GM12878 (cell line): Measurements from ENCODE around the gene NDUFV2. TPM values are rescaled to one million over a fixed set of nuclear protein-coding genes. Genes with fewer than 3 reads are reported as not detected.

Experiments
- ATAC-seq: fragments of 200-7000 bp; cut with Tn5 transposase; 3 replicates; pipeline ENCODE4 v1.9.1; 2020; ENCODE audit warnings: mild to moderate bottlenecking, moderate library complexity
- BruUV-seq: library from RNA; stranded (reverse); fragments of 400-500 nt; replicated peaks from 2 replicates; lab custom pipeline; 2021; lab: Mats Ljungman, UMichigan
- CTCF ChIA-PET: fragments of 300-600 bp; sonication (Branson Sonifier 250); formaldehyde crosslinking; extraction: SDS; loops from one replicate; lab custom pipeline; 2021; ENCODE audit warnings: inconsistent platforms; lab: Yijun Ruan, JAX
- POLR2A ChIA-PET: fragments of 350-600 bp; formaldehyde crosslinking; extraction: SDS; loops from one replicate; lab custom pipeline; 2021; ENCODE audit warnings: inconsistent platforms; lab: Charles Lee
- RAD21 ChIA-PET: fragments of 300-600 bp; sonication (Branson Sonifier 250); formaldehyde crosslinking; loops from one replicate; lab custom pipeline; 2023; ENCODE audit warnings: antibody characterized with exemption; ENCODE audit not compliant: unreplicated experiment; lab: Charles Lee
- SMC1A ChIA-PET: fragments of 300-600 bp; sonication (Branson Sonifier 250); formaldehyde crosslinking; loops from one replicate; lab custom pipeline; 2023; ENCODE audit not compliant: unreplicated experiment, uncharacterized antibody; lab: Charles Lee
- DNase-seq: peaks from one replicate; pipeline ENCODE4 v3.0.0-alpha.2; 2011; ENCODE audit warnings: low read depth, low spot score
- FAIRE-seq: peaks from 3 replicates; lab custom pipeline; 2011; peaks lifted over from hg19 to GRCh38; lab: Jason Lieb, UNC
- H2AFZ ChIP-seq: 2 replicates; pipeline ENCODE4 v1.6.0; 2011; ENCODE audit warnings: low read depth, low read length, control low read depth; ENCODE audit not compliant: control insufficient read depth
- H3K27ac ChIP-seq: 2 replicates; pipeline ENCODE4 v1.5.1; 2011; ENCODE audit warnings: control low read depth; ENCODE audit not compliant: control insufficient read depth, insufficient read depth
- H3K27me3 ChIP-seq, 2 experiments: replicated peaks in 1 of 2; 2 replicates each; pipeline versions ENCODE4 v1.6.0 to v1.6.1; 2011; ENCODE audit warnings: low read length in 1 of 2; ENCODE audit not compliant: control insufficient read depth in 2 of 2, insufficient read depth in 2 of 2
- H3K36me3 ChIP-seq, 2 experiments: 2 replicates each; pipeline ENCODE4 v1.5.1; 2011; ENCODE audit warnings: low read length in 1 of 2; ENCODE audit not compliant: control insufficient read depth in 2 of 2, insufficient read depth in 2 of 2
- H3K4me1 ChIP-seq: 2 replicates; pipeline ENCODE4 v1.6.1; 2011; ENCODE audit warnings: mild to moderate bottlenecking, low read length, moderate library complexity, mixed read lengths; ENCODE audit not compliant: control insufficient read depth, insufficient read depth
- H3K4me2 ChIP-seq: 2 replicates; pipeline ENCODE4 v1.6.0; 2011; ENCODE audit warnings: control low read depth; ENCODE audit not compliant: control insufficient read depth, insufficient read depth
- H3K4me3 ChIP-seq: fragments of 200-600 bp; sonication (generic); 2 replicates; pipeline ENCODE4 v1.5.1; 2016
- H3K79me2 ChIP-seq: 2 replicates; pipeline ENCODE4 v1.6.0; 2011; ENCODE audit warnings: low read length; ENCODE audit not compliant: control insufficient read depth, insufficient read depth
- H3K9ac ChIP-seq: 2 replicates; pipeline ENCODE4 v1.8.0; 2011; ENCODE audit warnings: low read length, control low read depth, mixed read lengths; ENCODE audit not compliant: control insufficient read depth, insufficient read depth
- H3K9me3 ChIP-seq: replicated peaks from 3 replicates; pipeline ENCODE4 v1.5.1; 2011; ENCODE audit warnings: mild to moderate bottlenecking, low read length; ENCODE audit not compliant: control insufficient read depth, insufficient read depth
- H4K20me1 ChIP-seq: 2 replicates; pipeline ENCODE4 v1.6.0; 2011; ENCODE audit not compliant: control insufficient read depth, insufficient read depth
- EP300 ChIP-seq, 2 experiments: fragments of 150-350 bp in 1 of 2; IDR thresholded peaks; 2 replicates each; pipeline ENCODE4 v1.6.1; 2011 to 2012; ENCODE audit warnings: low read depth in 2 of 2, low read length in 2 of 2, borderline replicate concordance in 1 of 2, improper control_type of control experiment in 1 of 2, inconsistent platforms in 1 of 2; ENCODE audit not compliant: control insufficient read depth in 1 of 2
- MEF2A ChIP-seq: IDR thresholded peaks from 2 replicates; pipeline ENCODE4 v1.6.1; 2011; ENCODE audit warnings: low read depth, mild to moderate bottlenecking, low read length, moderate library complexity; ENCODE audit not compliant: insufficient read depth
- MYB ChIP-seq: fragments of 150-350 bp; IDR thresholded peaks from 2 replicates; pipeline ENCODE4 v1.6.1; 2014; ENCODE audit warnings: mild to moderate bottlenecking, low read depth, low read length, borderline replicate concordance
- POU2F2 ChIP-seq: IDR thresholded peaks from 3 replicates; pipeline ENCODE4 v1.6.1; 2011; ENCODE audit warnings: low read depth, mild to moderate bottlenecking, low read length, borderline replicate concordance
- RBBP5 ChIP-seq: fragments of 200-600 bp; sonication (generic); conservative IDR thresholded peaks from 2 replicates; pipeline ENCODE4 v1.6.1; 2016
- SKIL ChIP-seq: fragments of 450-650 bp; IDR thresholded peaks from 2 replicates; pipeline ENCODE4 v1.6.1; 2017; ENCODE audit warnings: mild to moderate bottlenecking, low read depth, inconsistent platforms; ENCODE audit not compliant: poor library complexity, severe bottlenecking
- ZZZ3 ChIP-seq: IDR thresholded peaks from 2 replicates; pipeline ENCODE4 v1.6.1; 2011; ENCODE audit warnings: low read depth; ENCODE audit not compliant: control insufficient read depth, insufficient read length
- WGBS: methylation state at CpG from one replicate; pipeline ENCODE4 v1.1.6; 2016; ENCODE audit warnings: low lambda C conversion rate; ENCODE audit not compliant: insufficient replicate concordance, insufficient coverage; ENCODE audit errors: missing lambda C conversion rate; 5-methylcytosine and 5-hydroxymethylcytosine counted together
- in situ Hi-C: fragments of 300-500 bp; cut with MboI; formaldehyde crosslinking; loops from 9 replicates; pipeline ENCODE4 v1.14.3; 2018; ENCODE audit warnings: mixed read lengths
- intact Hi-C: fragments of 100-400 bp; cut with micrococcal nuclease; formaldehyde crosslinking; loops from one replicate; pipeline ENCODE4 v1.14.2; 2022; ENCODE audit not compliant: unreplicated experiment
- polyA plus RNA-seq, 11 experiments: library from polyadenylated mRNA; depleted of rRNA in 4 of 11; unstranded in 6 of 11; stranded (reverse) in 5 of 11; fragments of >200 nt; fragmentation: Nextera tagmentation in 4 of 11; fragmentation: Illumina TruSeq in 1 of 11; extraction: Ambion mirVana in 4 of 11; extraction: Trizol in 1 of 11; gene quantifications; 1 replicate in 1 of 11; 2 replicates in 10 of 11; pipeline versions ENCODE4 v1.2.1 to v1.2.3, GENCODE V29; 2011 to 2016; ENCODE audit warnings: inconsistent platforms in 2 of 11, missing spikeins in 2 of 11, low read depth in 1 of 11
- total RNA-seq, 4 experiments: library from RNA; depleted of rRNA in 3 of 4; stranded (reverse); fragments of >200 nt in 3 of 4; fragmentation: Illumina TruSeq in 1 of 4; extraction: Trizol in 1 of 4; gene quantifications; 2 replicates each; pipeline versions ENCODE4 v1.2.1 to v1.2.3, GENCODE V29; 2013 to 2021

NDUFV2 gene
- total and polyA plus RNA-seq, 10 of the 15 experiments (the other 5 are each of a cell fraction or from before 2014, with no cell fraction given), result 236 to 590 (median 321) TPM

DNA sequence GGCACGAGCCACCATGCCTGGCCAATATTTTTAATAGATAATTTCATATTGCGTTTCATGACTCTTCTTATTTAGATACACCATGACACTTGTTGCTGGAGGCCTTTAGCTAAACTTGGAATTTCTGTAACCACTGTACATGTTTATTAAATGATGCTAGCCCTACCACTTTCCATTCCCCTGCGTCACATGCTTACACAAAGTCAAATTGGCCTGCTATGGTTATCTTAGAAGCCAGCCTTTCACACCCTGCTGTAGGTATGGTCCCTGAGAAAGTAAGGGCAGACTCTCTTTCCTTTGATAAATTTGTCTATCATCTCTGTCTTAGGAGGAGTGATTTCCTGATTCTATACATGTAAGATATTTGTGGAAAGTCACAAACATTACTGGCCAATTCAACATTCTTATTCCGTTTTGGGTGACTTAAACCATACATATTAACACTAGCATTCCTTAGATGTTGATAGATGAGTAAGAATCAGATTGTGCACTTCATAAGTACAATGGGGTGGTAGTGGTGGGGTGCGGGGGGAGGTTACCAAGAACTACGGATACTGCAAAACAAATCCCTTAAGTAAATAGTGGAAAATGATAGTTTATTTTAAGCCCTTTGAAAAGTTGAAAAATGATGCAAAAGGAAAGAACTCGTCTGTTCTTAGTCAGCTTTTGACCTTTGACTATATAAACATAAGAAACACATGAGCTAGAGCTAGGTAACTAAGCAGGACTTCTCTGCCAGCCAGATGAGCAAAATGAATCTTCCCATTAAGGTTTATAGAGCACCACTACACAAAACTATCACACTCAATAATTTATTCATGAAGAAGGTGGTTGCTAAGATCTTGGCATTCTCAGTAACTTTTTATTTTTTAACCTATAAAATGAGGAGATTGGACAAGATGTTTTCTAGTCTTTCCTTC is 7.9 kb upstream of the NDUFV2 start:
- no peak for DNase-seq
- H3K4me2 ChIP-seq, result peak overlapping the region; percentile 91

More for the DNA sequence above, 7.9 kb upstream of the NDUFV2 start:
- peak; percentile 47 for ATAC-seq
- ChIA-PET CTCF (interaction anchor here (1.1 to 3.8 kb wide), 4 partner anchors 9 to 20 kb away, joined by 3 to 15 read pairs (median 6); no protein-coding TSS in a partner anchor), SMC1A (interaction anchor here (0.7 to 8.9 kb wide), 6 partner anchors 8 to 29 kb away, joined by 3 to 59 read pairs (median 4); partner anchors contain the start of gene NDUFV2), RAD21 (interaction anchor here (0.6 to 3.5 kb wide), 3 partner anchors 12 to 29 kb away, joined by 3 to 21 read pairs (median 5); no protein-coding TSS in a partner anchor), POLR2A (interaction anchor here (0.8 to 2.8 kb wide), 4 partner anchors 7 to 12 kb away, joined by 3 to 11 read pairs (median 5); partner anchors contain the start of gene NDUFV2)
- Histone ChIP-seq H3K27me3 (no peaks in the 10 kb centered on the region), H3K4me3 (peak overlapping the region; percentile 24; the same call in 1 of the 2 replicates), H3K79me2 (no peaks in the 10 kb centered on the region), H3K27ac (peak overlapping the region; percentile 95), H3K9ac (peak overlapping the region; percentile 62), H4K20me1 (no peaks in the 10 kb centered on the region), H2AFZ (peak overlapping the region; percentile 83), H3K4me1 (peaks cover 19% of the 10 kb centered on the region), H3K9me3 (no peaks in the 10 kb centered on the region), H3K36me3 (no peaks in the 10 kb centered on the region)
- TF ChIP-seq MYB (no peak), RBBP5 (no peak), EP300 (IDR thresholded peaks at IDR 0.05; ENCODE audit: borderline replicate concordance in 1 of 2, control insufficient read depth in 1 of 2, low read depth in 2 of 2, low read length in 2 of 2) (peak in 1 of 2 experiments; percentile 20; a peak in 1 of 4 replicates), SKIL (no peak), POU2F2 (no peak), MEF2A (0 out of 2 replicates have a peak, but pooled peaks have one; percentile 28), ZZZ3 (no peak)
- 44% methylated on average over 7 of the region's 7 CpGs for WGBS
- in situ Hi-C loops (no loop called here), intact Hi-C loops (no loop called here)
- peak; percentile 23 for FAIRE-seq
- BruUV-seq, result no TSS peak
